GM18909 (cell line): ENCODE data around the gene SRY.
"Not testable (repeated sequence)": the region's sequence is repeated elsewhere in the genome, so short reads cannot be mapped to it uniquely, and the experiment has no call there.

Experiments used
- ATAC-seq: cut with Tn5 transposase; IDR thresholded peaks from one replicate; pipeline ENCODE4 v1.9.1; 2021; ENCODE audit warnings: mild to moderate bottlenecking; ENCODE audit not compliant: unreplicated experiment, poor library complexity

The SRY gene

GRCh38 chrY:2787600-2787999 lies at the start of gene SRY:
Gene SRY, minus strand, starts transcription at chrY:2787682. Its CDS starts 79 bp downstream, at chrY:2787603.
- no peak for ATAC-seq

- ATAC-seq = no peak
These were observed 49.6 kb upstream of the SRY start for GRCh38 chrY:2837078-2837477.

GRCh38 chrY:2835230-2835629 lies 47.7 kb upstream of the SRY start:
- ATAC-seq = no peak

- no peak for ATAC-seq
These were observed 41.0 kb upstream of the SRY start for GRCh38 chrY:2828497-2828896.

GRCh38 chrY:2824471-2824870 lies 37.0 kb upstream of the SRY start:
- no peak for ATAC-seq

- ATAC-seq = not testable (repeated sequence)
These were observed 29.8 kb upstream of the SRY start for GRCh38 chrY:2817146-2817896.

GRCh38 chrY:2800246-2800645 lies 12.8 kb upstream of the SRY start:
- no peak for ATAC-seq

- ATAC-seq = no peak
These were observed 10.5 kb upstream of the SRY start for GRCh38 chrY:2797991-2798390.

- no peak for ATAC-seq
These were observed 9.6 kb upstream of the SRY start for GRCh38 chrY:2796977-2797523.

GRCh38 chrY:2789756-2790155 lies 2.3 kb upstream of the SRY start:
- no peak for ATAC-seq

GRCh38 chrY:2786876-2787512 lies 488 bp downstream of the SRY start:
- no peak for ATAC-seq
